Measurements from ENCODE around the gene RRBP1. TPM values are rescaled to one million over a fixed set of nuclear protein-coding genes. Genes with fewer than 3 reads are reported as not detected.
A peak's percentile ranks its signal among the peaks of the same experiment; 100 is the strongest.

RRBP1 gene
- total and polyA plus RNA-seq, 2 of the 4 experiments (the other 2 are of a cell fraction), result 90.2 to 136 TPM

DNA sequence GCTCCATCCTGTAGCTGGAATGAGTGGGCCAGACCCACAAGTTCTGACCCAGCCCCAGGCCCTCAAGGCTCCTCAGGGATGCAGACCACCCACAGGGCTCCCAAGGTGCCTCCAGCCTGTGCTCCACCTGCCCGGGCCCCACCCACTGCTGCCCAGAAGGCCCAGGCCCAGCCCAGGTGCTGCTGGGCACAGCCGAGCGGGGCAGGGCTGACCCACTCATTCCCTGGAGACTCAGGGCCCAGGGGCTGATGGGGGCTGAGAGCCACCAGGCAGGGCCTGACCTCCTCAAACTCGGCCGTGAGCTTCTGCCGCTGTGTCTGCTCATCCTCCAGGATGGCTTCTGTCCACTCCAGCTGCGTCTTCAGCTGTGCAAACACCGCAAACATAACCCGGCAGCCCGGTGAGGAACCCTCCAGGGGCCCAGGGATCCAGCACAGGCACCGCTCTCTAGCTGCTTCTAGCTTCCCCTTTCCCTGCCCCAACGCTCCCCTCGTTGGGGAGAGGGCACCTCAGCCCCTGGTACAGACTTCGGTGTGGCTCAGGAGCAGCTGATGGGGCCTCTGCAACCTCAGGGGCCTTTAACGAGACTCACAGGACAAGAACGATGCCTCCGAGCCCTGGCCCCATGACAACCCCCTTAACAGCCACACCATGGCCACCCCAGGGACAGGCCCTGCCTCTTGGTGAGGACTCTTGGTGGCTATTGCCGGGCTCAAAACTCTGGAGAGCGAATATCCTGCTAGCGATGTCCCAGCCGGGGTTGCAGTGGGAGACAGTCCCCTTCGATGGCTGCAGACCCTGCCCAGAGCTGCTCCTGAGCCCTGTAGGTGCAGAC is 66.2 kb downstream of the RRBP1 start (continued):
- no peak for TF ChIP-seq CEBPB (IDR thresholded peaks at IDR 0.05; ENCODE audit: low read depth, low read length)

GRCh38 chr20:17614812-17615644 is 67.0 kb downstream of the RRBP1 start:
- DNase-seq (no peak), ATAC-seq (ENCODE audit: low read depth) (no peak)
- Histone ChIP-seq H3K18ac (ENCODE audit: low read depth, low read length) (no peak overlapping the region), H2AFZ (replicated peaks; ENCODE audit: low read length, poor library complexity) (peak overlapping the region; percentile 36), H4K5ac (ENCODE audit: low read depth, low read length) (no peak overlapping the region), H4K91ac (ENCODE audit: insufficient read depth, low read depth, low read length) (no peak overlapping the region), H3K4me3 (ENCODE audit: insufficient read depth, low read depth, low read length) (no peak overlapping the region), H3K4me1 (ENCODE audit: control insufficient read depth, insufficient read depth, low read length) (no peaks in the 10 kb centered on the region; the same call in 1 of the 2 replicates), H3K27me3 (ENCODE audit: control insufficient read depth, insufficient read depth, low read length) (no peaks in the 10 kb centered on the region), H4K8ac (ENCODE audit: low read depth in 2 of 2, low read length in 2 of 2) (no peak overlapping the region; a peak in 1 of 4 replicates), H2AK5ac (ENCODE audit: low read depth, low read length) (no peak overlapping the region), H3K14ac (replicated peaks; ENCODE audit: low read depth, low read length) (no peak overlapping the region), H3K9me1 (ENCODE audit: insufficient read depth, low read length) (no peaks in the 10 kb centered on the region), H2BK120ac (ENCODE audit: low read depth, low read length) (no peak overlapping the region), H2AK9ac (replicated peaks; ENCODE audit: low read depth, low read length, poor library complexity) (peak overlapping the region; percentile 72), H3K27ac (ENCODE audit: insufficient read depth, low read length) (no peak overlapping the region; the same call in 1 of the 2 replicates), H3K4me2 (ENCODE audit: low read depth, low read length) (no peak overlapping the region), H3K79me1 (ENCODE audit: low read depth in 1 of 2, low read length in 2 of 2) (peaks cover 0 to 58% of the 10 kb centered on the region in 2 experiments; a peak in 3 of 4 replicates), H3K9ac (ENCODE audit: low read depth, low read length) (no peak overlapping the region), H2BK5ac (ENCODE audit: low read depth, low read length, poor library complexity, severe bottlenecking) (no peak overlapping the region), H3K4ac (ENCODE audit: low read depth, low read length) (no peak overlapping the region), H4K20me1 (ENCODE audit: insufficient read depth, low read length) (peaks cover 76% of the 10 kb centered on the region), H2BK20ac (ENCODE audit: low read depth, low read length) (no peak overlapping the region), H3K56ac (ENCODE audit: extremely low read depth, insufficient read depth, low read length) (no peak overlapping the region), H2BK15ac (ENCODE audit: low read depth, low read length) (no peak overlapping the region), H3K36me3 (ENCODE audit: control insufficient read depth, insufficient read depth, low read length) (peaks cover 72% of the 10 kb centered on the region), H3K23ac (ENCODE audit: low read depth, low read length) (0 out of 2 replicates have a peak overlapping the region, but pooled peaks have one; percentile 31), H3K9me3 (ENCODE audit: control insufficient read depth, insufficient read depth, low read length) (no peaks in the 10 kb centered on the region)
- ChIA-PET POLR2A (ENCODE audit: unreplicated experiment) (no interaction called here), CTCF (no interaction called here)
- intact Hi-C loops (cut with micrococcal nuclease) (loop anchor here (5.0 to 10.0 kb wide), 2 partner anchors 110 to 813 kb away; no protein-coding TSS in a partner anchor), dilution Hi-C loops (cut with HindIII; ENCODE audit: low sequenced_read_pairs, unreplicated experiment) (no loop called here), in situ Hi-C loops (cut with MboI; ENCODE audit: low sequenced_read_pairs) (loop anchor here (5.0 kb wide), 1 partner anchor 78 kb away; no protein-coding TSS in a partner anchor)
- WGBS, 2 experiments (ENCODE audit: extremely low coverage in 2 of 2, insufficient read length in 1 of 2), result 71% methylated on average over 11 of the region's 32 CpGs; no CpG with 5 or more reads in 1 of the 2 experiments
- no TSS peak for BruUV-seq (replicated peaks)
- TF ChIP-seq RFX5 (IDR thresholded peaks at IDR 0.05; ENCODE audit: low read depth, low read length) (no peak), CEBPB (IDR thresholded peaks at IDR 0.05; ENCODE audit: low read depth, low read length) (no peak), MXI1 (IDR thresholded peaks at IDR 0.05; ENCODE audit: borderline replicate concordance, low read depth, low read length) (no peak), MAFK (IDR thresholded peaks at IDR 0.05; ENCODE audit: low read depth, low read length) (no peak), USF2 (IDR thresholded peaks at IDR 0.05; ENCODE audit: low read depth, low read length) (no peak), FOS (IDR thresholded peaks at IDR 0.05; ENCODE audit: low read depth, low read length) (no peak), MAZ (IDR thresholded peaks at IDR 0.05; ENCODE audit: borderline replicate concordance, low read depth, low read length) (no peak), RAD21 (IDR thresholded peaks at IDR 0.05; ENCODE audit: low read length) (no peak), BHLHE40 (IDR thresholded peaks at IDR 0.05; ENCODE audit: low read depth, low read length) (no peak), POLR2A (IDR thresholded peaks at IDR 0.05; ENCODE audit: low read depth, low read length) (no peak)
- TF ChIP-seq, protein P1, sequence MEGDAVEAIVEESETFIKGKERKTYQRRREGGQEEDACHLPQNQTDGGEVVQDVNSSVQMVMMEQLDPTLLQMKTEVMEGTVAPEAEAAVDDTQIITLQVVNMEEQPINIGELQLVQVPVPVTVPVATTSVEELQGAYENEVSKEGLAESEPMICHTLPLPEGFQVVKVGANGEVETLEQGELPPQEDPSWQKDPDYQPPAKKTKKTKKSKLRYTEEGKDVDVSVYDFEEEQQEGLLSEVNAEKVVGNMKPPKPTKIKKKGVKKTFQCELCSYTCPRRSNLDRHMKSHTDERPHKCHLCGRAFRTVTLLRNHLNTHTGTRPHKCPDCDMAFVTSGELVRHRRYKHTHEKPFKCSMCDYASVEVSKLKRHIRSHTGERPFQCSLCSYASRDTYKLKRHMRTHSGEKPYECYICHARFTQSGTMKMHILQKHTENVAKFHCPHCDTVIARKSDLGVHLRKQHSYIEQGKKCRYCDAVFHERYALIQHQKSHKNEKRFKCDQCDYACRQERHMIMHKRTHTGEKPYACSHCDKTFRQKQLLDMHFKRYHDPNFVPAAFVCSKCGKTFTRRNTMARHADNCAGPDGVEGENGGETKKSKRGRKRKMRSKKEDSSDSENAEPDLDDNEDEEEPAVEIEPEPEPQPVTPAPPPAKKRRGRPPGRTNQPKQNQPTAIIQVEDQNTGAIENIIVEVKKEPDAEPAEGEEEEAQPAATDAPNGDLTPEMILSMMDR (conservative IDR thresholded peaks at IDR 0.05; ENCODE audit: low read depth, low read length), result no peak
